Activated CD4-positive, CD25-positive, alpha-beta regulatory T cell (primary cell): ENCODE measurements around the gene HAT1.
"Not testable (repeated sequence)": the region's sequence is repeated elsewhere in the genome, so short reads cannot be mapped to it uniquely, and the experiment has no call there.

Experiments
- DNase-seq, 4 experiments: peaks; one replicate each; lab custom pipeline; 2025; lab: John Stamatoyannopoulos, UW

HAT1 gene

DNA sequence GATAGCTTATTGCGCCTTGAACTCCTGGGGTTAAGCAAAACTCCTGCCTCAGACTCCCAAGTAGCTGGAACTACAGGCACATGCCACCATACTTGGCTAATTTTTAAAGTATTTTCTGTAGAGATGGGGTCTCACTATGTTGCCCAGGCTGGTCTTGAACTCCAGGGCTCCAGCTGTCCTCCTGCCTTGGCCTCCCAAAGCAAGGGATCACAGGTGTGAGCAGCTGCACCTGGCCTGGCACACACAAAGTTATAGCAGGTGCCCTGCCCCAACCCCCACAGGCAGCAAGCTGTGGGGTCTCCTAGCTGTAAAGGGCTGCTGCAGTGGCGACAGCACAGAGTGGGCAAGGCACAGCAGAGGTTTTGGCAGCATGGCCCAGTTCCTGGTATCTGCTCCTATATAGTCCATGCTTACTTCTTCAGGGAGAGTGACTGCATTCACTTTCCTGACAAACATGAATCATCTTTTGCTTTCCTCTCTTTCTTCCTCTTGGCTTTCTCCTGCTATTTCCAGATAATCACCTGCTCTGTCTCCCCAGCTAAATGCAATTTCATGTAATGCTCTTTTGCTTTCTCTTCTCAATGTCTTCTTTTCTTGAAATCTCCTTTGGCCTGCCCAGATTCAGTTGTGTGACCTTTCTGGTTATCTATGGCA, 50.2 kb downstream of the HAT1 start:
- DNase-seq = no peak

DNA sequence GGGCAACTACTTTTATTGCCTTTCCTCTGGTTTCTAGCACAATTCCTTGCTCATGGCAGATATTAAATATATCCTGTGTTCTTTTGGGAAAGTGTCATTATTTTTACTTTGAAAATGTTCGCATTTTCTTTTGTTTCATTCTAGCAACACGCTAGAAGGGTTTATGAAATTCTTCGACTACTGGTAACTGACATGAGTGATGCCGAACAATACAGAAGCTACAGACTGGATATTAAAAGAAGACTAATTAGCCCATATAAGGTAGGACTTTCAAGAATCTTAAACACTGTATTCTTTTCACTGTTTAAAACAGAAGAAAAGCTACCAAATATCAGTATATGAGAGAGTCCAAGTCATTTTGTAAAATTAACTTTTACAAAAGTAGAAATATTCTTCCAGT, 56.8 kb downstream of the HAT1 start:
- DNase-seq = no peak

DNA sequence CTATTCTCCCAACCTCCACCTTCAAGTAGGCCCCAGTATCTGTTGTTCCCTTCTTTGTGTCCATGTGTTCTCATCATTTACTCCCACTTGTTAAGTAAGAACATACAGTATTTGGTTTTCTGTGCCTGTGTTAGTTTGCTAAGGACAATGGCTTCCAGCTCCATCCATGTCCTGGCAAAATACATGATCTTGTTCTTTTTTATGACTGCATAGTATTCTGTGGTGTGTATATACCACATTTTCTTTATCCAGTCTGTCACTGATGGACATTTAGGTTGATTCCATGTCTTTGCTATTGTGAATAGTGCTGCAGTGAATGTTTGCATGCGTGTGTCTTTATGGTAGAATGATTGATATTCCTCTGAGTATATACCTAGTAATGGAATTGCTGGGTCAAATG, 61.7 kb downstream of the HAT1 start:
- not testable (repeated sequence) for DNase-seq

DNA sequence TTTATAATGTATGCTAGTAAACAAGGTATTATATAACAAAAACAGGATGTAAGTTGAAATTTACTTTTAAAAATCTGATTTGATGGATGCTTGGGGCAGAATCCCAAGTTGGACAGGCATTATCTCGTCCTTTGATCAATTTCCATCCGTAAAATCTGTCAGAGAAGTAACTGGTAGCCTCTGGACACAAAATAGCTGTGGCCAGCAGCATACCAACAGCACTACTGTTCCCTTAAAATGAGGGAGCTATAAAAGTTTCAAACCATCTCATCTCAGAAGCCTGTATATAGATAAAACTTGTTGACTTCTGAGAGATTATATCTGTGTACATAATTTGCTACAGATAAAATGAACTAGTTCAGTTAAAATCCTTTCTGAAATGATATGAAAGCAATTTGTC, 62.8 kb downstream of the HAT1 start:
- no peak for DNase-seq

DNA sequence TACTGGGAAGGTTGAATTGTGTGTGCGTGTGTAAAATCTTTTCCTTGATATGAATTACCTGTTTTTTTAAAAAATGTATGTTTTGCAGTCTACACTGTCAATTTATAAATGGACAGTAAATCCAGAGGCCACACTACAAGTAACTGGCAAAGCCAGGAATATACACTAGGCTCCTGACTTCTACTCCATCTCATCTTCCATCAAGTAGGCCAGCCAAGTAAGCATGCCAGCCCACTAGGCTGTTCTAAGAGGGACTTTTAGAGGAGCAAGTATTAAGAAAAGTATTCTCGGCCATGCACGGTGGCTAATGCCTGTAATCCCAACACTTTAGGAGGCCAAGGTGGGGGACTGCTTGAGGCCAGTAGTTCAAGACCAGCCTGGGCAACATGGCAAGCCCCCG, 64.5 kb downstream of the HAT1 start:
- DNase-seq = no peak

DNA sequence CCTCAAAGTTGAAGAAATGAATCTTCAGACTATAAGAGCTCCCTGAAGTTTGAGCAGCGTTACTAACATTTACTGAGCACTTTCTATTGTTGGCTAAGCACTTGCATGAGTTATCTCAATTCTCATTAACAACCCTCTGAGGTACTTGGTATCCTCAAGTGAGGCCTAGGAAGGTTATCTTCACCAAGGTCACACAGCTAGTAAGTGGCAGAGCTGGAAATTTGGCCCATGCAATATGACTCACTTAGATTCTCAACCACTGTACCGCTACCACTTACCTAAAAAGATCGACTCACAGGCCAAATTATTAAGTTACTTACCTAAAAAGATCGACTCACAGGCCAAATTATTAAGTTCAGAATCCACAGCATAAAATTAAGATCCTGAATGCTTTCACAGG, 68.8 kb downstream of the HAT1 start:
- no peak for DNase-seq

DNA sequence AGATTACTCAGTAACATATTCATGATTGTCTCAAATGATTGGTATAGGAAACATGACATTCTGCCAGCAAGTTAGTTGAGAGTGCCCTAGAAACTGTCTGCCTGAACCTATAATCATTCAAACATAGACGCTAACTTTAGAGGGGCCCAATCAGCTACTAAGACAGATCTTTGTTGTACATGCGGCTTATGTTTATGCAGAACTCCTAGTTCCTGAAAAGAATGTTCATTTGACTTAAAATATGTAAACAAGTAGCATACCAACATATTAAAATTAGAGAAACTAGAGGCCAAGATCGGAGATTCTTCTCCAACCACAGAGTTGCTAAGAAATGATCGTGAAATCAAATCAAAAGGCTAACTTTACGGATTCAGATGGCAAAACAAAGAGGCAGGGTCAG, 73.3 kb downstream of the HAT1 start:
- no peak for DNase-seq

DNA sequence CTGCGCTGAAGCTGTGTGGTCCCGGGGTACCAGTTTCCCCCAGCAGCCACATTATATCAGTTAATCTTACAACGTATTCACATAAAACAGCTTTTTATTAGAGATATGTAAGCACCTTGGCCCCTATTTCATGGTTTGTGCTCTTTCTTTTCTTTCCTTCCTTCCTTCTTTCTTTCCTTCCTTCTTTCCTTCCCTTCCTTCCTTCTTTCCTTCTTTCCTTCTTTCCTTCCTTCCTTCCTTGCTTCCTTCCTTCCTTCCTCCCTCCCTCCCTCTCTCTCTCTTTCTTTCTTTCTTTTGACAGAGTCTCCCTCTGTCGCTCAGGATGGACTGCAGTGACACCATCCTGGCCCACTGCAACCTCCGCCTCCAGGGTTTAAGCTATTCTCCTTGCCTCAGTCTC, 73.8 kb downstream of the HAT1 start:
- no peak for DNase-seq

DNA sequence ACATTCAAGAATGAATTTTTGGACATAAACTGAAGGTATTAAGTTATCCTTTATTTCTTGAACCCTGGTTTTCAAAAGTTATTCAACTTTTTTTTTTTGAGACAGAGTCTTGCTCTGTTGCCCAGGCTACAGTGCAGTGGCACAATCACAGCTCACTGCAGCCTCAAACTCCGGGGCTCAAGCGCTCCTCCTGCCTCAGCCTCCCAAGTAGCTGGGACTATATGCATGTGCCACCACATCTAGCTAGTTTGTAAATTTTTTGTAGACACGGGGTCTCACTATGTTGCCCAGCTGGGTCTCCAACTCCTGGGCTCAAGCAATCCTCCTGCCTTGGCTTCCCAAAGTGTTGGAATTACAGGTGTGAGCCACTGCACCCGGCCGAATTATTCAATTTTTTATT, 74.8 kb downstream of the HAT1 start:
- not testable (repeated sequence) for DNase-seq

DNA sequence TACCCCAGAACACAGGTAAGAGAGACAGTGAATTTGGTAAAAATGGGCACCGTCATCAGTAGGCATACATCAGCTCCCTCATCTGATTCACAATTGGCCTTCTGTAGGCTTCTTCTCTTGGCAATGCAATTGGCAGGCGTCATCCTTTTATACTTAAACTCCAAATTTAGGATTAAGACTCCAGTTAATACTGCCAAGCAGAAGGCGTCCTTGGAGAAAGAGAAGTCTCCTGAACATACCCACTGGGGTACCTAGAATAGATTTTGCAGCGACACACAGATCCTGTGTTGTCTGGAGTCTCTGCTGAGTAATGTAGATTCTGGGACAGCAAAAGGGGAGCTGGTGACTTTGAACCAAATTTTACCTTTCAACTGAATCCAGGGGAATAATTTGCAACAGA, 76.9 kb downstream of the HAT1 start:
- DNase-seq = no peak

DNA sequence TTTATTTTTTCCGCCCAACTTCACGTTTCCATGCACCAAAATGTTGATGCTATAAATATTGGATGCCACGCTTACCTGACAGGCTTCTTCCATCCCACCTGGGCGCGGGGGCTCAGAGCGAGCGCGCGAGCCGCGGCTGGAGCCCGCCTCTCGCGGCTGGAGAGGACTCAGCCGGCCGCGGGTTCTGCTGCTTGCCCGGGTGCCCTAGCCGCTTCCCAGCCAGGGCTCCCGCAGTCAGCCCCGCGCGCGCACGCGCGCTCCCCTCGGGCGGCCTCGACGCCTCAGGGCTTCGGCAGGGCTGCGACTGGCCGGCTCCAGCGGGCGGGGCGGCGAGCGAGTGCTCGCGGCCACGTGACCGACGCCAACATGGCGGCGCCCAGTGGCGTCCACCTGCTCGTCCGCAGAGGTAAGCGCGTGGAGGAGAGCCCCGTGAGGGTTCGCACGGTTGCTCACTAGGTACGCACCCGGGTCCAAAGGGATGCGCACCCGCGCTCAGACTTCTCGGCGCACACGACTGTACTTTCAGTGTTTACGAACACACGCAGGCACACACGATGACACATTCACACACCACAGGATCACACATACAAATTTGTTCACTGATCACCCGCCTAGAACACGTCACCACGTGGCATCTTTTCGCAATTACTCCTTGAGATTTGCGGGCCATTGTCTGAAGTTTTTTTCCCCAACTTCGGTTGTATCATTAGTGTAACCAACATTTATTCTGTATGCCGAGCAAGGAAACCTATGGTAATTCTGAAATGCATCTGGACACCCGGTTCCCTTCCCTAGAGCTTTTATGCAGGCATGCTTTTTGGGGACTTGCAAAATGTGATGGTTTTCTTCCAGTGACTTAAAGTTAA, 77.6 kb downstream of the HAT1 start, which contains the start of gene METAP1D:
Gene METAP1D, plus strand, starts transcription at position 350 of the 866 bp plus-strand sequence. Its CDS starts 17 bp downstream, at position 367.
- peak; percentile 71 to 76 (median 74) for DNase-seq

DNA sequence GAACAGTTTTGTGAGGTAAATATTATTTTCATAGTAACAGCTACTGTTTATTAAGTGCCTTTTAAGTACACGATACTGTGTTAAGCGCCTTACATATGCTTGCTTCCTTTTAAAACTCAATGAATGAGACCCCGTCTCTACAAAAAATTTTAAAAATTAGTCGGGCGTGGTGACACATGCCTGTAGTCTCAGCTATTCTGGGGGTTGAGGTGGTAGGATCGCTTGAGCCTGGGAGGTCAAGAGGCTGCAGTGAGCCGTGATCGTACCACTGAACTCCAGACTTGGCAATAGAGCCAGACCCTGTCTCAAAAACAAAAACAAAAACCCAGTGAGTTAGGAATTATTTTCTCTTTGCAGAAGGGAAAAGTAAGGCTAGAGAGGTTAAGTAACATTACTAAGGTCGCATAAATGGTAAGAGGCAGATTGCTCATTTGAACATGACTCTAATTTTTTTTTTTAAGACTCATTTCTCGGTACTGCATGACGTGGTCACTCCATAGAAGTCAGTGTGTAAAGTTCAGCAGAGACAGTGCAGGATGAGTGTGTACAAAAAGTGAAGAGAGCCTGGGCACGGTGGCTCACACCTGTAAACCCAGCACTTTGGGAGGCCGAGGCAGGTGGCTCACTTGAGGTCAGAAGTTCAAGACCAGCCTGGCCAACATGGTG, 78.6 kb downstream of the HAT1 start:
- no peak for DNase-seq

DNA sequence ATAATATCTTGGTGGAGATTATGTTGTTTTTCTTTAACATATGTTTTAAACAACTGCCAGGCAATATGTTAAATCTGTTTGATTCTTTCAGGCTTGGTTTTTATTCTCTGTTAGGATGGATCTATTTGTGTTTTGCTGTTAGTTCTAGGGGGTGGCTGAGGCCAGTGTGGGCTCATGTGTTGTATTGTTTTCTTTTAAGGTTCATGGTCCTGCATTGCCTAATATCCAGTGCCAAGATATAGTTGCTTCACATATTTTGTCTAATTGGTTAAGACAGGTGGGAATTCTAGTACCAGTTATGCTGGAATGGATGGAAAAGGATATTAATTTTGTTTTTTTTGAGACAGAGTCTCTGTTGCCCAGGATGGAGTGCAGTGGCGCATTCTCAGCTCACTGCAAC, 85.1 kb downstream of the HAT1 start:
- no peak for DNase-seq

DNA sequence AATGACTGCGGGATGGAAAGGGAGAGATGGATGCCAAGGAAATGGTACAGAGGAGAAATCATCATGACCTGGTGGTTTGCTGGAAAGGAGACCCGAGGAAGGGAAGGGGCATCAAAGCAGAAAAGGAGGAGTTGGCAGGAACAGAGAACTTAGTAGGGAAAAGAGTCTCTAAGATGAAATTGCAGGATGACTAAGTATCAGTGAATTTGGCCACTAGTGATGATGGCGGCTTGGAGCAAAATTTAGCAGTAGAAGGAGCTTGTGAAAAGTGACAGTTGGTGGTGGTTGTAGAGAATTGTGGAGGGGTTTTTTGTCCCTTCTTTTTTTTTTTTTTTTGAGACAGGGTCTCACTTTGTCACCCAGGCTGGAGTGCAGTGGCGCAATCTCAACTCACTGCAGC, 87.6 kb downstream of the HAT1 start:
- DNase-seq = no peak

DNA sequence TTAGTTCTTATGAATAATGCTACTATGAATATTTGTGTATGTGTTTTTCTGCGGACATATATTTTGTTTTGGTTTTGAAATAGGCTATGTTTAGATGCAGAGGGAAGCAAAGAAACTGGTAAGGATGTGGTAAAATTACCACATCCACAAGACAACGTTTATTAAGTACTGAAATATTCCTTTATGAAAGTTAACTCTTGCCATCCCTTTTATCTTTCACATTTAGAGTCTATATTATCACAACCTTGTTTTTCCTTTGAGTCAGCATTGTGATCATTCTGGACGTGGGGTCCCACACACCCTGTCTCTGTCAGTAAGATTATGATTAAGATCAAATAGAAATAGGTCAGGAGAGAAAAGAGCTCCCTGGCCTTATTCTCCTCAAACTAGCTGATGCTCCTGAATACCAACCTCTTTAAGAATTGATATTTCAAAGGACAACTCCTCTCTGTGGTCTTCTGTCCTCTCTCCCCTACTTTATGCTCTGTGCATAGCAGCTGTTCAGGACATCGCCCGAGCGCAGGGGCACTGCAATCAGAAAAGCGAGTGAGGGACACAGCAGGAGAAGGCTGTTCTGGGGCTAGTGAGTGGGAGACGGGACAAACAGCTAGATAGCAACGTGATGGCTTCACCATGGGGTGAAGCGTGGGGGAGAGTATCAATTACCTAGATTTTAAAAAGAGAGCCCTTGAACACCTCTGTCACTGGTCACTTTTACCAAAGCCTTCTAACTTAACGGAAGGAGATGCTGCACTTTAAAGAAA, 89.7 kb downstream of the HAT1 start:
- no peak for DNase-seq

DNA sequence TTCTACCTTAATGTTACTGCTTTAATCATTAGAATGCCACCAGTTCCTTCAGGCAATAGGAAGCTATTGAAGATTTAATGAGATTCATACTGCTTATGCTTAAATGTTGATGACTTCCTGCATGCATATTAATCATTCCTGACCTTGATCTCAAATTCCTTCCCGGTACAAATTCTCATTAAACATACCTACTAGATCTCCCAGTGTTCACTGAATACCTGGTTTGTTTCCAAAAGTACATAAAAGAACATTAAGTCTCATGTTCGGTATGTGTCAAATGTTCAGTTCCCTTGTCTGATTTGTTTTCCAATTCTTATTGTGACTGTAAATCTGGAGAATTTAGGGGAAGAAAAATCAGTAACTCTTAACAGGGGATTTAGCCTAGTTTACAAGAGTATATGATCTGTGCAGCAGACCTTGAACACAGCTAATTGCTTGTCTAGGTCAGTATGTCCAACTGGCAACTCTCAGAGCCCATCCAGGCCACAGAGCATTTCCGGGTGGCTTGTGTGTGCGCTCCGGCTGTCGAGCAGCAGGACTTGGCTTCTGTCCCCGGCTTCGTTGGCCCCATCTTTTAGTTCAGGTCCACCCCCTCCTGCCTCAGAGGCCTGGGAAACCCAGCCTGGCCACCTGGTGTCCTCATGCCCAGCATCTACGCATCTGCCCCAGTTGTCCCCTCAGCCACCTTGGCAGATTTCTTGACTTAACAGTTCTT, 90.6 kb downstream of the HAT1 start:
- no peak for DNase-seq

DNA sequence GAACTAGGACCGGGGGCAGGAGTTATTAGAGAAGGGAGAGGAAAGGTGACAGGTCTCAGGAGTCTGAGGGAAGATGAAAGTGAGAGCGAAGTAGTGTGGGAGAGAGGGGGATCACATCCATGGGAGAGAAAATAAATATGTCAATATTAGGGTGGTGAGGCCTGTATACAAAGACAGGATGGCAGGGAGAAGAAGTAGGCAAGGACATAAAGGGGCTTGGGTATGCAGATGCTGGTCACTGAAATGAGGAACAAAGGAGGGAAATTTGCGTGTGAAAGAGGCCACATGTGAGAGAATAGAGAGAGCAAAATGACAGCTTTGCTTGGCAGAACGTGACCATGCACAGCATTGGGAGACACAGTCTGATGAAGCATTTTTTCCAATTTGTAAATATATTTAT, 91.1 kb downstream of the HAT1 start:
- DNase-seq = no peak

DNA sequence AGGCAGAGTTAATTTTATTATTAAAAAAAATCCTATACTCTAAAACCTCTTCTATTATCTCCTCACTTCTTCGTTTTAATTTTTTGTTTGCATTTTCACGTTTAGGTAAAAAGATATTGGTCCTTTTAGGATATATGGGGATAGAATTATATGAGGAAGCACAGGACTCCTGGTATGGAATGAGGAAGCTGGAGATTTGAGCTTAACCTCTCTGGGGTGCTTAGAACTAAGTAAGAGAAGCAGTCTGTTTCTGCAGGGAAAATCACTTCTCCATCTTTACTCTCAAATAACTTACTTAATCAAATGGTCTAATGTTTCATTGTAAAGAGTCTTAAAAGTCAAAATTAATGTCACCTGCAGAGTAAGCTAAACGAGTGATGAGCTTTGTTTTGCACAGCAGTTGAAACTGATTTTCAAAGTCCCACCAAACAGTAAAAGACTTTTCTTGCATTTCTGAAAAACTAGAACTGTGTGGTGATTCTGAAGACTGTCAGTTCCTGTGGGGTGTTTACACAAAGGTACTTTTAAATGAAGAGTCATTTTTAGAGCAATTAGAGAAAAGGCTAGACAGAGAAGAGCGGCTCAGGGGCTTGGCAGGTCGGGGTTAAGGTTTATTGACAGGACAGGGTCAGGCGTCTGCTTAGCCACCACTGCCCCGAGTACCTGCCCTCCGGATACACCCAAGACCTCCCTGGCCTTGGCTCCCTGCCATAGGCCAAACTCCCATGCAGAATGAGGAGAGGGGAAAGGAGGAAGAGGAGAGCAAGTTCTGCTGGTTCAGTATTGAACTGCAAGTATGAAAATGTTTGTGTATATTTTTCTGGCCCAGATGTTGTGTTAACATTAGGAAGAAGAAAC, 99.0 kb downstream of the HAT1 start:
- no peak for DNase-seq

DNA sequence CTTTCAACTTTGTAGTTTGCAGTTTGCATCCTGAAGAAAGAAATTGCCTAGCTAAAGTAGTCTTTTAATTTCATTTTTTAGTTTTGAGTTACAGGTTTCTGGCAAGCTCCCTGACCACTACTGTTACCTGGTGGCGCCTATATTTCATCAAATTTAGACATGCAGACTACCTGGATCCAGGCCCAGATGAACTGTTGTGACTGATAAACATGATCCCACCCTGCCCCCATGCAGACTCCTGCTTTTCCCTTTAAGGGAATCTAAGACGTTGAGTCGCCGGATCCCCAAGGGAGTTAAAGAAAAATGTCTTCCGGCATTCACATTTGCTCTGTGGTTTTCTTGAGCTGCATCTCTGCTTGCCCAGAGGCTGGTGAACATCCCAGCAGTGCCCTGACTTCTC, 99.7 kb downstream of the HAT1 start:
- DNase-seq = no peak

DNA sequence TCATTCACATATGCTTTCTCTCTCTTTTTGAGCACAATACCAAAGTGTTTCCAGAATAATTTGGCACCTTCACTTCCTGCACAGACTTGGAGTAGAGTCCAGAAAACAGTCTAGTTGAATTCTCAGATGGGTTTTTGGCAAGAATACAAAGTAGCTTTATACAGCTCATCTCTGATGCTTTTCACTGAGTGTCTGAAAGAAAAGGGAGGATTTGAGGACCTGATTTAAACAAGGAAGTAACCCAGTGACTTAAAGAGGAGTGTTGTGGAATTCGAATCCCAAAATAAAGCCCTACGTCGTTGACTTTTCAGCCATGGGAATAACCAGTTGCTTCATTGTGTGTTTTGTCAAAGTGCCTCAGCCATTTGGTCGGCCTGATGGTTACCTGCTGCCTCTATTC, 109.3 kb downstream of the HAT1 start:
- no peak for DNase-seq
